ENCODE measurements around the gene RESP18.

RESP18 gene

DNA sequence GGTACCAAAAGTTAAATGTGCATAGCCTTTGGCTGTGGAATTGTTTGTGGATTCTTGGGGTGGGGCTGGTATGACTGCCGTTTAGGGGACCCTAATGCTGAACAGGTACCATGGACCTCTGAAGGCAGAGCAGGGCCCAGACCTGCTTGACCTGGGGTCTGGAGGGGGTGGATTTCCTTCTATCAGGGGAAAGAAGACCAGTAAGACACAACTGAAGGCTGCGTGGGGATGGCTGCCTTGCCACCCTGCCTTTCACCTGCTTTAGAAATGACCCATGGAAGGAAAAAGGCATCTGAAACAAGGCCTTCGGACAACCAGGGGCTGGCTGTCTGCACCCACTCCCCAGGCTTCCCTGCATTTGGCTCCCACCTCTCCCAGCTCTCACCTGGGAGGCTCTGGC is 17.7 kb upstream of the RESP18 start:
- DNase-seq (ENCODE audit: low spot score), result no peak
- TF ChIP-seq CTCF (IDR thresholded peaks at IDR 0.05; ENCODE audit: extremely low read depth, missing control alignments), result no peak

- TF ChIP-seq CTCF (IDR thresholded peaks at IDR 0.05; ENCODE audit: extremely low read depth, missing control alignments), result no peak
- DNase-seq (ENCODE audit: low spot score), result no peak
Measured at GRCh38 chr2:219344751-219345430, 12.3 kb upstream of the RESP18 start.

GRCh38 chr2:219335373-219335786 is 2.8 kb upstream of the RESP18 start:
- no peak for DNase-seq (ENCODE audit: low spot score)
- TF ChIP-seq CTCF (IDR thresholded peaks at IDR 0.05; ENCODE audit: extremely low read depth, missing control alignments), result no peak

DNA sequence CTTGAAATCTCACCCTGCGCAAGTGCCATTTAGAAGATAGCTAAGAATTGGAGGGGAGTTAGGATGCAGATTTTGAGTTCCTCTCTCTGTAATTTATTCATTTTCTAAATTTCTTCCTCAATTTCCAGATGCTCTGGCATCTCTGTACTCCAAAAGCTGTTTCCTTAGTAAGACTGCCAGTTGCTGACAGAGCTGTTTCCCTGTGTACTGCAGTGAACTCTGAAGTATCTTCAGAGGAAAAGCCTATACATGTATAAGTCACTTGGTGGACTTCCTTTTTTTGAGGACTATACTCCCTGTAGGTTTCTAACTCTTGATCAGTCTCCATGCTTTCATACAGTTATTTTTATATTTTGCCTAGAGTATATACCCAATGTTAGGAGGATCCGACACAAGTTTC is 1.5 kb upstream of the RESP18 start:
- TF ChIP-seq CTCF (IDR thresholded peaks at IDR 0.05; ENCODE audit: extremely low read depth, missing control alignments), result no peak
- DNase-seq (ENCODE audit: low spot score), result no peak

DNA sequence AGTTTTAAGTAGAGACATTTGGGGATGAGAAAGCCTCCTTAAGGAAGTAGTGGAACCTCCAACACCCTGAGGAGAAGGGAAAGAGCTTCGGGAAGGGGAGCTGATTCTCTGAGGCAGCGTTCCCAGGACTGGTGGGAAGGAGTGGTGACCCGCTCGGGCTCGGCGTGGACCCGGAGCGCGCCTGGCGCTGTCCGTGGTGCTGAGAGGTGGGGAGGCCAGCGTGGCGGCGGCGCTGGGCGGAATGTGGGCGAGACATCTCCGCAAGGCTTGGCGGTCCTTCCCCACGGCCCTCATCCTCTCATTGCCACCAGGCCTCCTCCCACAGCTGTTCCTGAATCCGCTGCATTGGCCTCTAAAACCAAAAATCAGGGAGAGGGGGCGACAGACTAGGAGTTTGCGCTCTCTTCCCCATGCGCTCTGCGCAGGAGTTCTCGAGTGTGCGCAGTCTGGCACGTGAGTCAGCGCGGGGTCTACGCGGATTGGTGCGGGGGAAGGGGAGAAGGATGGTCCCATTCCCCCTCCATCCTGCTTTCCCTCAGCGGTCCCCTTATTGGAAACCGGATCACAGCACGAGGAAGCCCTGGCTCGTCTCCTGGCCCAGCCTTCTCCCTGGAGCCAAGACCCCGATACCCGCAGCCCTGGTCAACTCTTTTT is 857 bp downstream of the RESP18 start:
- DNase-seq (ENCODE audit: low spot score), result no peak

DNA sequence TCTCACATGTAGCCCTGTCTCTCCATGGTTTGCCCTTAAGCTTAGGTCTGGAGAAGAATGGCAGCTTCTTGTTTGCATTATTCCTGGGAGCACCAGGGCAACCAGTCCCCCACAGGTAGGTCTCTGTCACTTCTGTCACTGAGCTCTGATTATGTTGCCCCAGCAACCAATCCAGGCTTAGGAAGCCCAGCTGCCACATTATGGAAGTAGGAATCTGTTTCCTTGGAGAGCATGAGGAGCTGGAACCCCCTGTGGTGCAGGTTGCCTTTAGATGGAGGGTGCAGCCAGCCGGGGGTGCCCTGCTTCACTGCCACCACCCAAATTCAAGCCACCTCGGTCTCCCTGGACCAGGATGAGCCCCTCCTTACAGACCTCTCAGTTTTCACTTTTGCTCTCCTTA is 4.8 kb downstream of the RESP18 start:
- DNase-seq (ENCODE audit: low spot score), result no peak
- no peak for TF ChIP-seq CTCF (IDR thresholded peaks at IDR 0.05; ENCODE audit: extremely low read depth, missing control alignments)

More for the DNA sequence above, 857 bp downstream of the RESP18 start:
- TF ChIP-seq CTCF (IDR thresholded peaks at IDR 0.05; ENCODE audit: extremely low read depth, missing control alignments), result no peak

DNA sequence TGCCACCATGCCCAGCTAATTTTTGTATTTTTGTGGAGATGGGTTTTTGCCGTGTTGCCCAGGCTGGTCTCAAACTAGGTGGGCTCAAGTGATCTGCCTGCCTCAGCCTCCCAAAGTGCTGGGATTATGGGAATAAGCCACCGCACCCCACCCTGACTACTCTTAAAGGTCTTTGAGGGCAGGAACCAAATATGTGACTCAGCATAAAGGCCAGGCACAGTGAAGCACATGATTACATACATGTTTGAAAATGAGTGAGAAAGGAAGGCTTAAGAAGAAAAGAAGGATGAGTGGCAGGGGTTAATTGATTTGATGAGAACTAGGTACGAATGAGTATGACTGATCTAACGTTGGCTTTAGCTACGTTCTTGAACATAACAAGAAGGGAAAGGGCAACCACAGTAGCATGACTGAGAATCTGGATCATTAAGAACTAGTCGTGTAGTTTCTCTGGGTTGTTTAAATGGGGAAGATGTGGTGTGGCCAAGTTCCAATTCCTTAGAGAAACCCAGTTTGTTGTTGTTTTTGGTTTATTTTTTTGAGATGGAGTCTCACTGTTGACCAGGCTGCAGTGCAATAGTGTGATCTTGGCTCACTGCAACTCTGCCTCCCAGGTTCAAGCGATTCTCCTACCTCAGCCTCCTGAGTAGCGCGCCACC is 6.8 kb downstream of the RESP18 start:
- no peak for DNase-seq (ENCODE audit: low spot score)
- no peak for TF ChIP-seq CTCF (IDR thresholded peaks at IDR 0.05; ENCODE audit: extremely low read depth, missing control alignments)
